GM12878 (cell line): Measurements from ENCODE around the gene THAP3. TPM values are rescaled to one million over a fixed set of nuclear protein-coding genes. Genes with fewer than 3 reads are reported as not detected.

Experiments
- HDAC6 ChIP-seq: fragments of 200-600 bp; sonication (generic); IDR thresholded peaks from one replicate; pipeline ENCODE4 v1.8.0; 2017; ENCODE audit warnings: antibody characterized with exemption; ENCODE audit not compliant: unreplicated experiment
- MTA2 ChIP-seq: fragments of 450-650 bp; IDR thresholded peaks from 2 replicates; pipeline ENCODE4 v1.6.1; 2016; ENCODE audit warnings: low read depth, mild to moderate bottlenecking, moderate library complexity
- MTA3 ChIP-seq: IDR thresholded peaks from 2 replicates; pipeline ENCODE4 v1.6.1; 2012; ENCODE audit warnings: low read length, inconsistent platforms, borderline replicate concordance
- NR2C1 ChIP-seq: fragments of 450-650 bp; IDR thresholded peaks from 2 replicates; pipeline ENCODE4 v1.6.1; 2017; ENCODE audit warnings: antibody characterized with exemption, mild to moderate bottlenecking, moderate library complexity
- SMAD5 ChIP-seq: IDR thresholded peaks from 2 replicates; pipeline ENCODE4 v1.6.1; 2016; ENCODE audit warnings: antibody characterized with exemption, low read depth
- polyA plus RNA-seq, 11 experiments: library from polyadenylated mRNA; depleted of rRNA in 4 of 11; unstranded in 6 of 11; stranded (reverse) in 5 of 11; fragments of >200 nt; fragmentation: Nextera tagmentation in 4 of 11; fragmentation: Illumina TruSeq in 1 of 11; extraction: Ambion mirVana in 4 of 11; extraction: Trizol in 1 of 11; gene quantifications; 1 replicate in 1 of 11; 2 replicates in 10 of 11; pipeline versions ENCODE4 v1.2.1 to v1.2.3, GENCODE V29; 2011 to 2016; ENCODE audit warnings: inconsistent platforms in 2 of 11, missing spikeins in 2 of 11, low read depth in 1 of 11
- total RNA-seq, 4 experiments: library from RNA; depleted of rRNA in 3 of 4; stranded (reverse); fragments of >200 nt in 3 of 4; fragmentation: Illumina TruSeq in 1 of 4; extraction: Trizol in 1 of 4; gene quantifications; 2 replicates each; pipeline versions ENCODE4 v1.2.1 to v1.2.3, GENCODE V29; 2013 to 2021
- TF ChIP-seq, protein P1 (sequence below): IDR thresholded peaks from 2 replicates; pipeline ENCODE4 v1.6.1; 2011; ENCODE audit warnings: low read depth, low read length, improper control_type of control experiment, borderline replicate concordance
- TF ChIP-seq, protein P2 (sequence below): fragments of 450-650 bp; IDR thresholded peaks from 2 replicates; pipeline ENCODE4 v1.6.1; 2016; ENCODE audit warnings: mild to moderate bottlenecking, moderate library complexity, borderline replicate concordance

Gene THAP3
- total and polyA plus RNA-seq, 10 of the 15 experiments (the other 5 are each of a cell fraction or from before 2014, with no cell fraction given) = 1.5 to 19.5 (median 11.9) TPM

DNA sequence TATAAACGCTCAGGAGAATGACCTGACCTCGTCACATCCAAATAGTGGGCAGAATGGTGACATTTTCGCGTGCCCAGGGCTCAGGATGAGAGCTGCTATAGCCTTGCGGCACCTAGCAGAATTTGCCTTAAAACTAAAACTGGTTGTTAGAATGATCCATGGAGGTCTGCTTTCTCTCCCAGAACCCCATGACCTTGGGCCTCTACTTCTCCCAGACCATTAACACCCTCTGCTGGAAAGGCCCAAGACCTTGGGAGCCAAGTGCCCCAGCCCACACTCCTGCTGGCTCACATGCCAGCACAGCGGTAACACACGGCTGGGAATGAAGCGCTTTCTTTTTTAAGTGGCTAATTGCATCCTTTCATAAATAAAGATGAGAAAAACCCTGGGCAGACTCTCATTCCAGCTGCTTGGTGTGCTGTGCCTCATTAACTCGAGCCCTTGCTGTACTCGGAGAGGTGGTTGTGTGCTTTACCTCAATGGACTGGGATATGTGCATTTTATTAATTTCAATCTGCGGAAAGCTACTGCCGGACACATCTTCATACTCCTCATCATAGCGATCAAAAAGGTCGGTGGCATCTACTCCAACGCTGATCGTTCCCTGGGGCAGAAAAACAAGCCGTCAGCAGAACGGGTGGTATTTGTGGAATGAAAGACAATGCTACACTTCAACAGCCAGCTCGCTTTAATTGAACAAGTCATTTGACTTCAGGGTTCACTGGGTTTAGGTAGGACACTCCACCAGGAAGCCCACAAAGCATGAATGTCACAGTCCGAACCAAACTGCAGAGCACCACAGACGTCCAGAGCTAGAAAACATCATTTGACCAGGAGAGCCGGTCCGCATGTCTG, 29.0 kb downstream of the THAP3 start (continued):
- TF ChIP-seq SMAD5 (no peak), MTA3 (no peak), MTA2 (no peak), HDAC6 (no peak), NR2C1 (no peak)
- TF ChIP-seq, protein P1, sequence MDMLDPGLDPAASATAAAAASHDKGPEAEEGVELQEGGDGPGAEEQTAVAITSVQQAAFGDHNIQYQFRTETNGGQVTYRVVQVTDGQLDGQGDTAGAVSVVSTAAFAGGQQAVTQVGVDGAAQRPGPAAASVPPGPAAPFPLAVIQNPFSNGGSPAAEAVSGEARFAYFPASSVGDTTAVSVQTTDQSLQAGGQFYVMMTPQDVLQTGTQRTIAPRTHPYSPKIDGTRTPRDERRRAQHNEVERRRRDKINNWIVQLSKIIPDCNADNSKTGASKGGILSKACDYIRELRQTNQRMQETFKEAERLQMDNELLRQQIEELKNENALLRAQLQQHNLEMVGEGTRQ = no peak
- TF ChIP-seq, protein P2, sequence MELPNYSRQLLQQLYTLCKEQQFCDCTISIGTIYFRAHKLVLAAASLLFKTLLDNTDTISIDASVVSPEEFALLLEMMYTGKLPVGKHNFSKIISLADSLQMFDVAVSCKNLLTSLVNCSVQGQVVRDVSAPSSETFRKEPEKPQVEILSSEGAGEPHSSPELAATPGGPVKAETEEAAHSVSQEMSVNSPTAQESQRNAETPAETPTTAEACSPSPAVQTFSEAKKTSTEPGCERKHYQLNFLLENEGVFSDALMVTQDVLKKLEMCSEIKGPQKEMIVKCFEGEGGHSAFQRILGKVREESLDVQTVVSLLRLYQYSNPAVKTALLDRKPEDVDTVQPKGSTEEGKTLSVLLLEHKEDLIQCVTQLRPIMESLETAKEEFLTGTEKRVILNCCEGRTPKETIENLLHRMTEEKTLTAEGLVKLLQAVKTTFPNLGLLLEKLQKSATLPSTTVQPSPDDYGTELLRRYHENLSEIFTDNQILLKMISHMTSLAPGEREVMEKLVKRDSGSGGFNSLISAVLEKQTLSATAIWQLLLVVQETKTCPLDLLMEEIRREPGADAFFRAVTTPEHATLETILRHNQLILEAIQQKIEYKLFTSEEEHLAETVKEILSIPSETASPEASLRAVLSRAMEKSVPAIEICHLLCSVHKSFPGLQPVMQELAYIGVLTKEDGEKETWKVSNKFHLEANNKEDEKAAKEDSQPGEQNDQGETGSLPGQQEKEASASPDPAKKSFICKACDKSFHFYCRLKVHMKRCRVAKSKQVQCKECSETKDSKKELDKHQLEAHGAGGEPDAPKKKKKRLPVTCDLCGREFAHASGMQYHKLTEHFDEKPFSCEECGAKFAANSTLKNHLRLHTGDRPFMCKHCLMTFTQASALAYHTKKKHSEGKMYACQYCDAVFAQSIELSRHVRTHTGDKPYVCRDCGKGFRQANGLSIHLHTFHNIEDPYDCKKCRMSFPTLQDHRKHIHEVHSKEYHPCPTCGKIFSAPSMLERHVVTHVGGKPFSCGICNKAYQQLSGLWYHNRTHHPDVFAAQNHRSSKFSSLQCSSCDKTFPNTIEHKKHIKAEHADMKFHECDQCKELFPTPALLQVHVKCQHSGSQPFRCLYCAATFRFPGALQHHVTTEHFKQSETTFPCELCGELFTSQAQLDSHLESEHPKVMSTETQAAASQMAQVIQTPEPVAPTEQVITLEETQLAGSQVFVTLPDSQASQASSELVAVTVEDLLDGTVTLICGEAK = no peak
